Glutamatergic neuron (in vitro differentiated cells): ENCODE measurements around the gene FGF18. TPM values are rescaled to one million over a fixed set of nuclear protein-coding genes. Genes with fewer than 3 reads are reported as not detected.
A peak's percentile ranks its signal among the peaks of the same experiment; 100 is the strongest.

Source experiments
- DNase-seq: peaks from one replicate; pipeline ENCODE4 v3.0.0; 2022
- H3K27ac Mint-ChIP-seq: one replicate; pipeline ENCODE4 v1.8.0; 2020; ENCODE audit warnings: mild to moderate bottlenecking, mixed read lengths, inconsistent platforms; ENCODE audit not compliant: unreplicated experiment
- H3K27me3 Mint-ChIP-seq: one replicate; pipeline ENCODE4 v1.8.0; 2020; ENCODE audit warnings: mild to moderate bottlenecking, moderate library complexity, mixed read lengths, inconsistent platforms; ENCODE audit not compliant: unreplicated experiment
- H3K36me3 Mint-ChIP-seq: one replicate; pipeline ENCODE4 v1.8.0; 2020; ENCODE audit warnings: mild to moderate bottlenecking, mixed read lengths, inconsistent platforms; ENCODE audit not compliant: unreplicated experiment
- H3K4me1 Mint-ChIP-seq: one replicate; pipeline ENCODE4 v1.8.0; 2020; ENCODE audit warnings: mild to moderate bottlenecking, low read depth, mixed read lengths, inconsistent platforms; ENCODE audit not compliant: unreplicated experiment
- H3K4me3 Mint-ChIP-seq: one replicate; pipeline ENCODE4 v1.8.0; 2020; ENCODE audit warnings: mild to moderate bottlenecking, mixed read lengths, inconsistent platforms; ENCODE audit not compliant: unreplicated experiment
- H3K9me3 Mint-ChIP-seq: one replicate; pipeline ENCODE4 v1.8.0; 2020; ENCODE audit warnings: mild to moderate bottlenecking, moderate library complexity, mixed read lengths, inconsistent platforms; ENCODE audit not compliant: unreplicated experiment
- total RNA-seq: library from RNA; stranded (reverse); fragmentation: NEBNext Ultra II Directional; extraction: Animal tissue kit (Norgen Biotek cat#: 25700); gene quantifications from one replicate; pipeline ENCODE4 v1.2.1, GENCODE V29; 2021; ENCODE audit not compliant: unreplicated experiment
- TF ChIP-seq, protein P1 (sequence below): fragments of 200-600 bp; sonication (generic); IDR thresholded peaks from one replicate; pipeline ENCODE4 v1.5.0; 2021; ENCODE audit not compliant: partially characterized antibody, unreplicated experiment

The FGF18 gene
- total RNA-seq, 1 donor from 2014 or later, result 26.3 TPM

DNA sequence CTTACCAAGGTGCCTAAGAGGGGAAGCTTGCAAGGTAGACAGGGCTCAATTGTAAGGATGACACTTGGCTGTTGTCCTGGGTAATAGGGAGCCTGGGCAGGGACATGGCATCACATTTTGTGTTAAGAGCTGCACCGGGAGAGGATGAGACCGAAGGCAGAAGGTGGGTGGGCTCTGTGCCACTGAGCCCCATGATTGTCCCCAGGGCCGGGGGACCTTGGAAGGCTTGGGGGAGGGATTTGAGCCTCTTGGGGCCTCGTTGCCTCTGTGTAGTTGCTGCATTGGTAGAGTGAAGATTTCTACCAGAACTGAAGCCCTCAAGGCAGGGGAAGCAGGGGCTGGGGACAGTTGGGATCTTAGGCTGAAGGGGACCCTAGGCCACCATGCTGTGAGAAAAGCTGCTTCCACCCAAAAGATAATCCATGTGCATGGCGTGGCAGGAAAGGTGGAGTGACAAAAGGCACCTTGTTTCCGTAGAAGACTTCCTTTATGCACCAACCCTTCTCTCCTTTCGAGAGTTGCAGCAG is 11.9 kb downstream of the FGF18 start:
- Mint-ChIP-seq H3K27ac (no peak overlapping the region), H3K4me3 (no peak overlapping the region), H3K36me3 (no peaks in the 10 kb centered on the region), H3K4me1 (peaks cover 28% of the 10 kb centered on the region), H3K9me3 (peaks cover 6% of the 10 kb centered on the region), H3K27me3 (peaks cover 14% of the 10 kb centered on the region)
- TF ChIP-seq, protein P1, sequence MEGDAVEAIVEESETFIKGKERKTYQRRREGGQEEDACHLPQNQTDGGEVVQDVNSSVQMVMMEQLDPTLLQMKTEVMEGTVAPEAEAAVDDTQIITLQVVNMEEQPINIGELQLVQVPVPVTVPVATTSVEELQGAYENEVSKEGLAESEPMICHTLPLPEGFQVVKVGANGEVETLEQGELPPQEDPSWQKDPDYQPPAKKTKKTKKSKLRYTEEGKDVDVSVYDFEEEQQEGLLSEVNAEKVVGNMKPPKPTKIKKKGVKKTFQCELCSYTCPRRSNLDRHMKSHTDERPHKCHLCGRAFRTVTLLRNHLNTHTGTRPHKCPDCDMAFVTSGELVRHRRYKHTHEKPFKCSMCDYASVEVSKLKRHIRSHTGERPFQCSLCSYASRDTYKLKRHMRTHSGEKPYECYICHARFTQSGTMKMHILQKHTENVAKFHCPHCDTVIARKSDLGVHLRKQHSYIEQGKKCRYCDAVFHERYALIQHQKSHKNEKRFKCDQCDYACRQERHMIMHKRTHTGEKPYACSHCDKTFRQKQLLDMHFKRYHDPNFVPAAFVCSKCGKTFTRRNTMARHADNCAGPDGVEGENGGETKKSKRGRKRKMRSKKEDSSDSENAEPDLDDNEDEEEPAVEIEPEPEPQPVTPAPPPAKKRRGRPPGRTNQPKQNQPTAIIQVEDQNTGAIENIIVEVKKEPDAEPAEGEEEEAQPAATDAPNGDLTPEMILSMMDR, result no peak
- DNase-seq, result peak; percentile 7

DNA sequence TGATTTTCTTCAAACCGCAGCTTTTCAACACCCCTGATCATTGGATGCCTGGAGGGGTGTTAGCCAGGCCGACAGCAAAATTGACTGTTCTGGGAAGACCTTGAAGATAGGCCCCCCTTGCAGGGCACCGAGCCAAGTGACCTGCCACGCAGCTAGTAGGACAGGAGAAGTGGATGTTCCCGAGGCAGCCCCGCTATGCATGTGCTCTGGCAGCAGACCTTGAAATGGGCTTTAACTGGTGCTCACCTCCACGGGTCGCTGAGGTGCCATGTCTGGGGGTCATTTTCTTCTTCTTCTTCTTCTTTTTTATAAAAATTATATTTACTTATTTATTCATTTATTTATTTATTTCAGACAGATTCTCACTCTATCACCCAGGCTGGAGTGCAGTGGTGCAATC is 12.6 kb downstream of the FGF18 start:
- no peak for DNase-seq
- Mint-ChIP-seq H3K27me3 (peaks cover 14% of the 10 kb centered on the region), H3K4me3 (no peak overlapping the region), H3K36me3 (no peaks in the 10 kb centered on the region), H3K4me1 (peaks cover 31% of the 10 kb centered on the region), H3K27ac (no peak overlapping the region), H3K9me3 (peaks cover 7% of the 10 kb centered on the region)
- TF ChIP-seq, protein P1, result no peak

DNA sequence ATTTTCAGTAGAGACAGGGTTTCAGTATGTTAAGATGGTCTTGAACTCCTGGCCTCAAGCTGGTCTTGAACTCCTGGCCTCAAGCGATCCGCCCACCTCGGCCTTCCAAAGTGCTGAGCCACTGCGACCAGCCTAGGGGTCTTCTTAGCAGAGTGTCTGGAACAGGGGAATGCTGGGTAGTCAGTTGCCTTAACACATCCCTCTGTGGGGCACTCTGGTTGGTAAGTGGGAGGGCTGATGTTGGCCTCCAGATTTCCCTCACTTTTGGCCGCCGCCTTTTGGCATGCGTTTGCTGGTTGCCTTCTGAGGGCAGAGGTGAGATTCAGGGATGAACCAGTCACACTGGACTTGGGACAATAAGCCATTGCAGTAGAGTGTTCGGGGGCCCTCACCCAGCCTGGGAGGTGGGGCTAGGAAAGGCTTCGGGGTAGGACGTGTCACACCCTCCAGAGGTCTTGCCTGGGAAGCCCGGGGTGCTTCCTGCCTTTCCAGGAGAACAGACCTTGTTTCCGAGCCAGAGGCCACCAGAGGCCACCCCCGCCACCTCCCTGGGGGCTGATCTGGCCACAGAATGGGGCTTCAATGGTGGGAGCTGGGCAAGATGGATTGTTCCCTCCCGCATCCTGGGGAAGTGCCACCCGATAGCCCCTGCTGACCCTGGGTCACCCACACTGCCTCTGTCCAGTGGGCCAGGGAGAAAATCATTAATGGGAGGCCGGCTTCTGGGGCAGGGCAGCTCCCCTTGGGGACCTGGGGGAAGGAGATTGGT is 13.3 kb downstream of the FGF18 start:
- Mint-ChIP-seq H3K27me3 (peaks cover 14% of the 10 kb centered on the region), H3K27ac (no peak overlapping the region), H3K4me1 (peaks cover 31% of the 10 kb centered on the region), H3K36me3 (no peaks in the 10 kb centered on the region), H3K4me3 (no peak overlapping the region), H3K9me3 (peaks cover 7% of the 10 kb centered on the region)
- TF ChIP-seq, protein P1, result no peak
- peak; percentile 61 for DNase-seq

DNA sequence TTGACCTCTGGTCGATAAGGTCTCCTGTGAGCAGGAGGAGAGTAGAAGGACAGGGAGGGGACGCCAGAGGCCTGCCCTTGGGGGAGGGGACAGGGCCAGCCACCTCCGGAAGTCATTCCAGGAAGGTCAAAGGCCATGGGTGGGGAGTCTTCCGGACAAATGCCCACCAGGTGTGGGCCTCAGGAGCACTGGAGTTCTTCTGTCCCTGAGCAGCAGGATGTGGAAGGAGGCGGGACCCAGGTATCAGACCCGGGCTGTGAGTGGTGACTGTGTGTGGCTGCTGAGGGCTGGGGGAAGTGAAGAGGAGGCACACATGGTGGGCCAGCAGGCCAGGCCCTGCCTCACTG is 13.9 kb downstream of the FGF18 start:
- H3K9me3 Mint-ChIP-seq, result peaks cover 7% of the 10 kb centered on the region
- DNase-seq, result no peak
- H3K27ac Mint-ChIP-seq, result no peak overlapping the region
- no peaks in the 10 kb centered on the region for H3K36me3 Mint-ChIP-seq
- H3K27me3 Mint-ChIP-seq, result peaks cover 14% of the 10 kb centered on the region
- TF ChIP-seq, protein P1, result no peak
- peak overlapping the region; percentile 38 for H3K4me3 Mint-ChIP-seq
- peaks cover 30% of the 10 kb centered on the region for H3K4me1 Mint-ChIP-seq

DNA sequence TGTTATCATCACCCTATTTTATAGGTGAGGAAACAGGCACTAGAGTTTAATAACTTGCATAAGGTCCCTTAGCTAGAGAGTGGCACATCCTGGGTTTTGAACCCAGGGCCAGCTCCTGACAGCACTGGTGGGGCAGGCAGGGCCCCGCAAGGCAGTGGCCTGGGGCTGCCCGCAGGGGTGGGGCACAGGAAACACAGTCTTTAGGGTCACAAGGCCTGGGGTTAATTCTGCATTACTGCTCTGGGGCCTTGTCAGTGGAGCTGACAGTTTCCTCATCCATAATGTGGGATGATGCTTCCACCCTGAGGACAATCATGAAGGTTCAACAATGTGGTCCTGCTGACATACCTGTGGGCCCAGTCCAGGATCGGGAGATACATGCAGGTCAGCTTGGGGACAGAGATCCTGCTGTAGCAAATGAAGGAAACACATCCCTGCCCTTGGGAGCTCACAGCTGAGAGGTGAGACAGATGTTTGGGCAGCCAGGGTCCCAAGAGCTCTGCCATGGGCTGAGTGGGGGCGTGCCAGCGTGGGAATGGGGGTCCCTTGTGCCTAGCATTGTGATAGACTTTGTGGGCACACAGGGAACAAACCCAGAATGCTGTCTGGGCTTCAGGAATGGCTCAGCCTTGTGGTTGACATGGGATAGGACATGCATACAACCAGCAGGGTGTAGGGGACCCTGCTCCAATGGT is 14.7 kb downstream of the FGF18 start:
- H3K27me3 Mint-ChIP-seq, result peaks cover 14% of the 10 kb centered on the region
- TF ChIP-seq, protein P1, result peak; percentile 11
- no peaks in the 10 kb centered on the region for H3K36me3 Mint-ChIP-seq
- no peak for DNase-seq
- H3K4me1 Mint-ChIP-seq, result peaks cover 29% of the 10 kb centered on the region
- no peak overlapping the region for H3K4me3 Mint-ChIP-seq
- no peak overlapping the region for H3K27ac Mint-ChIP-seq
- peaks cover 10% of the 10 kb centered on the region for H3K9me3 Mint-ChIP-seq
